ENCODE data around the gene C22orf23.
A peak's percentile ranks its signal among the peaks of the same experiment; 100 is the strongest.

Gene C22orf23

DNA sequence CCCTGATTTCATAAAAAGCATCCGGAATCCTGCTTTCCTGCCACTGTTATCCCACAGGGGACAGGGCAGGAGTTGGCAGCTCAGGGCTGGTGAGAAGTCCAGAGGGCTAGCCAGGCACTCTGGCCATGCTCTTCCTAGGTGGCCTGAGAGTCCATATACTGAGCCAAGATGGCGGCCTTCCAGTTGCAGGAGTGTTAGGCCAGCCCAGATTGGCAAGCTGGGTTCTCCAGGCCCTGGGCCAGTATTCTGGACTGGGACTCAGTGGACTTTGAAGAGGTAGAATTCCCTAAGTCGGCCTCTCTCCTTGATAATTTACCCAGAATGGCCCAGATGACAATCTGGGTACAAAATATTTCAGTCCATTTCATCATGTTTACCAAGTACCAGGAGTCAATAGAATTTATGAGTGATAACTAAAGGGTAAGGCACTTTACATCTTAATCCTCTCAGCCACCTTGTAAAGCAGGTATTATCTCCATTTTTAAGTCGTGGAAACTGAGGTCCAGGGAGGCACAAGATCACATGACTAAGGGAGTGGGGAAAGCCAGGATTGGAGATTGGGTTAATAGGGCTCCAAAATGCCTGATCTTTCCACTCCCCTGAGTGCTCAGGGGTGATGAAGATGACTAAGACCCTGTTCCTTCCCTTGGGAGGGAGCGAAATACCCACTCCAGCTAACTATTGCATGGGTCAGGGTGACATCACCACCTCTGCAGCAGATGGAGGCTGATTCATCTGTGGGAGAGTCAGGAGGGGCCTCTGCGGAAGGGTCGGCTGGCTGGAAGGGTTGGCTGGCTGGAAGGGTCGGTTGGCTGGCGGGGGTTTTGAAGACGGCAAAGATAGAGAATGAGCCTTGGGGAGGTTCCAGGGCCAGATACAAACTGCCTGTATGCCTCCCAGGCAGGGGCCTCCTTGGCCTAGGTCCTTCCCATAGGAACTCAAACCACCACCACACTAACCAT, 48.5 kb downstream of the C22orf23 start:
- peak overlapping the region; percentile 68 for H3K4me3 ChIP-seq (ENCODE audit: low read depth, low read length)
- DNase-seq (ENCODE audit: low read depth): no peak
- TF ChIP-seq, protein P1, sequence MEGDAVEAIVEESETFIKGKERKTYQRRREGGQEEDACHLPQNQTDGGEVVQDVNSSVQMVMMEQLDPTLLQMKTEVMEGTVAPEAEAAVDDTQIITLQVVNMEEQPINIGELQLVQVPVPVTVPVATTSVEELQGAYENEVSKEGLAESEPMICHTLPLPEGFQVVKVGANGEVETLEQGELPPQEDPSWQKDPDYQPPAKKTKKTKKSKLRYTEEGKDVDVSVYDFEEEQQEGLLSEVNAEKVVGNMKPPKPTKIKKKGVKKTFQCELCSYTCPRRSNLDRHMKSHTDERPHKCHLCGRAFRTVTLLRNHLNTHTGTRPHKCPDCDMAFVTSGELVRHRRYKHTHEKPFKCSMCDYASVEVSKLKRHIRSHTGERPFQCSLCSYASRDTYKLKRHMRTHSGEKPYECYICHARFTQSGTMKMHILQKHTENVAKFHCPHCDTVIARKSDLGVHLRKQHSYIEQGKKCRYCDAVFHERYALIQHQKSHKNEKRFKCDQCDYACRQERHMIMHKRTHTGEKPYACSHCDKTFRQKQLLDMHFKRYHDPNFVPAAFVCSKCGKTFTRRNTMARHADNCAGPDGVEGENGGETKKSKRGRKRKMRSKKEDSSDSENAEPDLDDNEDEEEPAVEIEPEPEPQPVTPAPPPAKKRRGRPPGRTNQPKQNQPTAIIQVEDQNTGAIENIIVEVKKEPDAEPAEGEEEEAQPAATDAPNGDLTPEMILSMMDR (IDR thresholded peaks at IDR 0.05; ENCODE audit: insufficient read depth, low read depth, low read length, missing control alignments): no peak

DNA sequence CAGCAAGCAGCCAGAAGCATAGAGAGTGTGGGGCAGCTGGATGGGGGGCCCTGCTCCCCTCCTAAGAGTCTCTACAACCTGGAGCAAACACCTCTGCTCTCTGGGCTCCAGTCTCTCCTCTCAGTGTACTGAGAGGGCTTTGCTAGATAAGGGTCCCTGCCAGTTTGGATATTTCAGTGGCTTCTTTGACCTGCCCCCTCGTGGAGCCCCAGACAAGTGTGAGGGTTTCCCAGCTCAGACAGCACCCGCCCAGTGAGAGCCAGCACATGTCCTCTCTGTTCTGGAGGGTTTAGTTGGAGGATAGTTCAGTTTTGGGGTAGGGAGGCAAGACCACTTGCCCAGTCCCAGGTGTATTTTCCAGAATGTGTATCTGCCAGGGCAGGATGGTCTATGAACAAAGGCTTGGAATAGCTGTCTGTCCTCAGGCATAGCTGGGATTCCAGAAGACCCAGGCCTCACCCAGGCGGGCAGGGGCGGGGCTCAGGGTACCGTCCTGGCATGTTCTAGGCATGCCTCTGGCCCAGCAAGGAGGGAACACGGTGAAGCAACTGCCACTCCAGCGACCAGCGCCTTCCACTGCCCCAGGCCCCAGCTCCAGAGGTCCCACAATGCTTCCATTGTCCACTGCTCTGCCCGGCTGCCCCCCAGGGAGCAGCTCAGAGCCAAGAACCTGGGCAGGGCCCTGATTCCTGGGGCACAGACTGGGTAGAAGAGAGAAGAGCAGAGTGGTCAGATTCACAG, 54.8 kb downstream of the C22orf23 start:
- DNase-seq (ENCODE audit: low read depth): no peak
- TF ChIP-seq, protein P1 (IDR thresholded peaks at IDR 0.05; ENCODE audit: insufficient read depth, low read depth, low read length, missing control alignments): no peak
- no peak overlapping the region for H3K4me3 ChIP-seq (ENCODE audit: low read depth, low read length)

DNA sequence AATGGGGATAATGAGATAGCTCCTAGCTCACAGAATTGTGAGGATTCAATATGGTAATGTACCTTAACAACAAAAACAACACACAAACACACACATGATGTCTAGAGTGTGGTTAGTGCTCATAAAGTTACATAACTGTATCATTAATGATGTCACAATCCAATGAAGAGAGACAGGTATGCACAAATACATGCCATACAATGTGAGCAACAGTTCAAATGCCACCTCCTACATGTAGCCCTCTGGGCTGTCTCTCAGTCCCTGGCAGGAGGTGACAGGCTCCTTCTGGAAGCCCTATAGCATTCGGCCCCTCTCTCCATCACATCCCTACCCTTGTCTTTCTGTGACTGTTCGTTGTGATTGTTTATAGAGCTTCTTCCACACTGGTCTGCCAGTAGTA, 55.6 kb downstream of the C22orf23 start:
- TF ChIP-seq, protein P1 (IDR thresholded peaks at IDR 0.05; ENCODE audit: insufficient read depth, low read depth, low read length, missing control alignments): no peak
- no peak overlapping the region for H3K4me3 ChIP-seq (ENCODE audit: low read depth, low read length)
- DNase-seq (ENCODE audit: low read depth): no peak

DNA sequence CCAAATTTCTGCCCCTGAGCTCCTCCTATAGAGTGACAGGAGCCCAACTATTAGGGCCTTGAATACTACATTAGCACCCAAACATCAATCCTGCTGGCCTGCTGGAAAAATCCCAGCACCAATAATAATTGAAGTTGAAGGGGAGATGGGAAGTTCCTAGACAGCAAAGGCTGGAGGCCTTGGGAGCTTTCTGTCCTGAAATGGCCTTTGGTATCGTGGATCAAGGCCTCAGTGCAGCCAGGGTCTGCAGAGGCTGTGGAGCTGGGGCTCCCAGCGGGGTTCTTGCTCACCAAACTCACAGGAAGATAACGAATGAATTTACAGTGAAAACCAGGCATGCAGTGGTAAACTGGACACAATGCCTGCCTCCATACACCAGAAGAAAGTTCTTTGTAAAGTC, 56.5 kb downstream of the C22orf23 start:
- TF ChIP-seq, protein P1 (IDR thresholded peaks at IDR 0.05; ENCODE audit: insufficient read depth, low read depth, low read length, missing control alignments): no peak
- DNase-seq (ENCODE audit: low read depth): no peak
- H3K4me3 ChIP-seq (ENCODE audit: low read depth, low read length): no peak overlapping the region

DNA sequence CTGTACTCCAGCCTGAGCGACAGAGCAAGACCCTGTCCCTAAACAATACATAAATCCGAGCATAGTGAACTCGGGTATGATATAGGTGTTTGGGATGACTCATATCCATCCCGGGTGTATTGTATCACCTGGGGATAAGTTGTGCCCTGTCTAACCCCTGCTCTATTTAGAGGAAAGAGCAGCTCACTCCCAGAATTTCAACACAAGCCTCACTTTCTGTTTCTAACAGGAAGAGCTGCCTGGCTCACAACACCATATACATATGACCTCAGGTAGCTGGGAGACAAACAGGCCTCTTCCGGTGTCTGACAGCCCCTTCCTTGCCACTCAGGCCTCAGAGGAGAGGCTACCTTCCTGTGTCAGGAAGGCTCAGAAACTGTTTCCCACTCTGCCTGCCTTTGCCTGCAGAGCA, 57.2 kb downstream of the C22orf23 start:
- DNase-seq (ENCODE audit: low read depth): peak; percentile 87
- TF ChIP-seq, protein P1 (IDR thresholded peaks at IDR 0.05; ENCODE audit: insufficient read depth, low read depth, low read length, missing control alignments): no peak
- H3K4me3 ChIP-seq (ENCODE audit: low read depth, low read length): peak overlapping the region; percentile 41

DNA sequence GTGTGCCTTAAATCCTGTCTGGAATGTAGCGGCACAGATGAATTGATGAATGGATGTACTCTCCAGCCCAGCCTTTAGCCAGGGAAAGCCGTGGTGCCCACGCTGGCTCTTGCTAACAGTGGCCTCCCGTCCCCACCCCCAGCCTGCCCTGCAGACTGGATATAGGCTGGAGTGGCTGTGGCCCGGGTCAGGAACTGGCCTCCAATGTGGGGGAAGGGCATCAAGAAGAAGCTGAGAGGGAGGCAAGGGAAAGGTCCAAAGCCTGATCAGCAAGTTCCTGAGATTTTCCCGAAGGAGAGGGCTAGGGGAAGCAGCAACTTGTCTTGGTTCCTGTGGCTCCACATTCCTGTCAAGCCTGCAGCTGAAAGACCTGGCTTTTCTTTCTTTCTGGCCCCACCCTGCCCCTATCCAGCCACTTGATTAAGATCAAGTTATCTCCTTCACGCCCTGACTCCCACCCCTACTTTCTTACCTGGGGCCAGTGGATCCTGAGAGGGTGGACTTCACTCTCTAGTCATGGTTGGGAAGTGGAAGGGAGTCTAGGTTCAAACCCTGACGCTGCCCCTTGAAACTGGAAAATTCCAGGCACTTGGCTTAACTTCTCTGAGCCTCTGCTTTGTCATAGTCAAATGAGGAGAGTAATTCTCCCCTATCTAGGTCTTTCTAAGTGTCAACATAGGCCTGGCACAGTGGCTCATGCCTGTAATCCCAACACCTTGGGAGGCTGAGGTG, 58.3 kb downstream of the C22orf23 start:
- no peak overlapping the region for H3K4me3 ChIP-seq (ENCODE audit: low read depth, low read length)
- DNase-seq (ENCODE audit: low read depth): no peak
- TF ChIP-seq, protein P1 (IDR thresholded peaks at IDR 0.05; ENCODE audit: insufficient read depth, low read depth, low read length, missing control alignments): no peak
